GM03348 (cell line): ENCODE measurements around the gene C1orf115.
"Not testable (repeated sequence)": the region's sequence is repeated elsewhere in the genome, so short reads cannot be mapped to it uniquely, and the experiment has no call there.

Experiments used
- DNase-seq: peaks from one replicate; pipeline ENCODE4 v3.0.0; 2012; ENCODE audit warnings: low spot score

The C1orf115 gene

DNA sequence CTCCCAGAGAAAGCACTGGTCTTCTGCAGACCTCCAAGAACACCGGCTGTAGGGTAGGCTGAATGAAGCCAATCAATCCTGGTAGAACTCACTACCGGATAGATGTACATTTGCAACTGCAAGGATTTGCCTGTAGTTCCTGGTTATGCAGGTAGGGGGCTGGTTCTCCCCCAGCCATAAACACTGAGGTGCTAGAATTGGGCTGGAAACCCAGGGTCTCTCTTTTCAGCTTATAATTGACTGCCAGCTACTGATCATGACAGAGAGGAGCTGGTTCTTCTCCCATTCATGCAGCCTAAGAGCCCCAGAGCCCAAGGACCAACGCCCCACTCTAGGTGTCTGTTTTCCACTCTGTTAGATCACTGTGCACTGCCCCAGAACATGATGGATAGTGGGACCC is 36.5 kb downstream of the C1orf115 start:
- no peak for DNase-seq

DNA sequence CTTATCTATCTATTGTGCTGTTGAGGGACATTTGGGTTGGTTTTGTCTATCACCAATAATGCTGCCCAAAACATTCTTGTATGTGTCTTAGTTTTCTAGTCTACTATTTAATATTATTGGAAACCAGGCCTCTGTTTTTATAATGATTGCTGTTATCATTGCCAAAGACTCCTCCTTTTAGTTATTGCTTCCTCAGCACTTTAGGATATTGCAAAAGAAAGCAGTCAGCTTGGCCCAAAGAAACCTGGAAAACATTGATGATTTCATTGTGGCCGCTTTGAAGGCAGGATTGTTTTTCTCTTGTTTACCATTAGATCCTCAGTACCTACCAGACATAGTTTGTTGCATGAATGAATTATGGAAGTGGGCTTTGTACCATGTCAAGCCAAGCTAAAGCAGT is 37.4 kb downstream of the C1orf115 start:
- DNase-seq = no peak

DNA sequence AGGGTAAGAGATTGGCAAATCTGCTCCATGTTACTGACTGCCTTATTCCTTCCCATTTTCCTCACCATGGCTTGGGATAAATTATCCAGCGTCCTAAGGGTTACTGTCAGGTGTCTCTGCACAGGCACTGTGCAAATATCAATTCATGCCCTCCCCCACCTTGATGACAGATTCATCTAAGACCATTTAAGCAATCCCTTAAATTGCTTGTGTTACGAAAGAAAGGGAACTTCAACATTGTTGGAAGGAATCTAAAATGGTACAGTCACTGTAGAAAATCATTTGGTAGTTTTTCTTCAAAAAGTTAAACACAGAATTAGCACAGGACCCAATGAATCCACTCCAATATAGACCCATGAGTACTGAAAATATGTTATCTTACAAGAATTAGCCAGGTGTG is 40.3 kb downstream of the C1orf115 start:
- DNase-seq = no peak

DNA sequence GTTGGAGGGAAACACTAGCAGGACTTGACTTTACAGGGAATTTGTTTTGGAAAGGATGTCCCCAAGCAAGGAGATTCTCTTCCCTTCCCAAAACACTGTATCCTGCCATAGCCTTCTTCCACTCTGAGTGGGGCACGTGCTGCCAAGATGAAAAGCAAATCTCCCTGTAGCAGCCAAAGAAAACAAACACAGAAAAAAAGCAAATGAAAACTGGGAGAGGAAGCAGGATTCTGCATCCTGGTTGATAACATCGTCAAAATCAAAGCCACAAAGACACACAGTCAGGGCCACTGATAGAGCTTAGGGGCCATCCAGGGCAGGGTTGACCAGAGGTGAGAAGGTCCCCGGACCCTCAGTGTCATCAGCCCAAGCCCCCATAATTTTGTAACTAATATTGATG is 42.0 kb downstream of the C1orf115 start:
- DNase-seq = no peak

DNA sequence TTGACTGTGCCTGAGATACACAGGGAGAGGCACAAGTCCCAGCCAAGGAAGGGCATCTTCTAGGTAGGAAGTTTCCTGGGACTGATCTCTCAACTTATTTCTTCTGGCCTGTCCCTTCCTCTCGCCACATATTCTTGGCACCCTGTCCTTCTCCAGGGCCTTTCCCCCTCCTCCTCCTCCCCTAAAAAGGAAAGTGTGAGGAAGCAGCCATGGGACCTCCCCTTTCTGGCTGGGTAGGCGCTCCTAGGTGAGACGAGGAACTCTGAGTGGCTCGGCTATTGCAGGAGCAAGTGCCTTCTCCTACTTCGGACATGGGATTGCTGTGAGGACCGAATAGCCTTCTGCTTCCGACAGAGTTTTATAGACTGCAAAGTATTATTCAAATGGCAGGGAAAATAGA is 42.5 kb downstream of the C1orf115 start:
- no peak for DNase-seq

DNA sequence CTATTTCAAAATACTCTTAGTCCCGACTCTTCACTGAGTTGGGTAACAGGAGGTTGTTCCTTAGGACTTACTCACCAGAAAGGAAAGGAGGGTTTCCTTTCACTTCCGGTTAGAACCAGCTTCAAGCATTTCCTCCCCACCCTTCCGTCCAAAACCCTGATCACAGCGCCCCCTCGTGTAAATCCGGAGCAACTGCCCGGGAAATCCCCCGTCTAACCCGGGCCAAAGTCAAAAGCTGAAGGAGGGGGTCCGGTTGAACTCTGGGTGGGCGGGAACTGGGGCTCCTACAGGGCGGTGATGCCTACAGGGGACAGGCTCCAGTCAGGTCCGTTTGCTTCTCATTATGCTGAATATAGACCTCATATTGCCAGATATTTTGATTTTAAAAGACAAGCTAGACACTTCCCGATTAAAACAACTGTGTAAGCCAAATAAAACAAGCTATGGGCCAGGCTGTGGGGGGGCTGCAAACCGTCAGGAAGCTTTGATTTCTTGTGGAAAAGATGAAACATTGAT is 43.0 kb downstream of the C1orf115 start:
- DNase-seq = peak; percentile 88

DNA sequence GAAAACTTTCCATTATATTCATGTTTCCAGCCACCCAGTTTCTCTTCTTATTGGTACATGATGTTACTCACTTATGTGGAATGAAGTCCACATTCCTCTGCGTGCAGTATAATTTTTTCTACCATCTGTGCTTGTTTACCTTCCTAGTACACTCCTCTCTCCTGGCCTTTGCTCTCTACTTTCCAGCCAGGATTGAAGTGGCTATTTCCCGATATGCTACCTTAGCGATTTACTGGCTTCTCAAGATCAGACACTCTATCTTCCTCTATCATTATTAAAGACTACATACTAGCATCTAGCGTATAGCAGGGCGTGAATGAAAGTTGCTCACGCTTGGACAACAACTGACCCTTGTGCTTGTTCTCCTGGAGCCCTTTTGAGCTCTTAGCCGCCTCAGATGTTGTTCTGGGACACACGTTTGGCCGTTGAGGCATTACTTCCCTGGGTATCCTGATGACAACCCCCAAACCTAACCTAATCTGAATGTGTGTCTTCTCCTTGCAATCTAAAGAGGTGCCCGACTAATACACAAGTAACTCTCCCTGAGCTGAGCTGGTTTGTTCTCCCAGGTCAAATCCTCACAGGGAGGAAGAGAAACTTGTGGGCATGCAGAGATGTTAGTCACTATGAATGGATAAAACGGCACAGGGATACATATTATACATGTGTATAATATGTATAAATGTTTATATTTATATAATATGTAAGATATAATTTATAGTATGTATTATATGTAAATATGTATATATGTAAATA is 44.6 kb downstream of the C1orf115 start:
- peak; percentile 65 for DNase-seq

DNA sequence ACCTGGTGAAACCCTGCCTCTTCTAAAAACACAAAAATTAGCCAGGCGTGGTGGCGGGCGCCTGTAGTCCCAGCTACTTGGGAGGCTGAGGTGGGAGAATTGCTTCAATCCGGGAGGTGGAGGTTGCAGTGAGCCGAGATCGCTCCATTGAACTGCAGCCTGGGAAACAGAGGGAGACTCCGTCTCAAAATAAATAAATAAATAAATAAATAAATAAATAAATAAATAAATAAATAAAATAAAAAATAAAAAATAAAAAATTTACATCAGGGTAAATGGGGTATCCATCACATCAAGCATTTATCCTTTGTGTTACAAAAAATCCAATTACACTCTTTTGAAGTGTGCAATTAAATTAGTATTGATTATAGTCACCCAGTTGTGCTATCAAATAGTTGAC is 46.1 kb downstream of the C1orf115 start:
- DNase-seq = not testable (repeated sequence)

DNA sequence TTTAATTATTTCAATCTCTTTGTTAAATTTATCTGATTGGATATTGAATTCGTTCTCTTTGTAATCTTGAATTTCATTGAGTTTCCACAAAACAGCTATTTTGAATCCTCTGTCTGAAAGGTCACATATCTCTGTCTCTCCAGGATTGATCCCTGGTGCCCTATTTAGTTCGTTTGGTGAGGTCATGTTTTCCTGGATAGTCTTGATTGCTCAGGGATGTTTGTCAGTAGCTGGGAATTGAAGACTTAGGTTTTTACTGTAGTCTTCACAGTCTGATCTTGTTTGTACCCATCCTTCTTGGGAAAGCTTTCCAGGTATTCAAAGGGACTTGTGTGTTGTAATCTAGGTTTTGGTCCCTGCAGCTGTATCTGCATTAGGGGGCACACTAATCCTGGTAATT is 51.2 kb downstream of the C1orf115 start:
- no peak for DNase-seq

DNA sequence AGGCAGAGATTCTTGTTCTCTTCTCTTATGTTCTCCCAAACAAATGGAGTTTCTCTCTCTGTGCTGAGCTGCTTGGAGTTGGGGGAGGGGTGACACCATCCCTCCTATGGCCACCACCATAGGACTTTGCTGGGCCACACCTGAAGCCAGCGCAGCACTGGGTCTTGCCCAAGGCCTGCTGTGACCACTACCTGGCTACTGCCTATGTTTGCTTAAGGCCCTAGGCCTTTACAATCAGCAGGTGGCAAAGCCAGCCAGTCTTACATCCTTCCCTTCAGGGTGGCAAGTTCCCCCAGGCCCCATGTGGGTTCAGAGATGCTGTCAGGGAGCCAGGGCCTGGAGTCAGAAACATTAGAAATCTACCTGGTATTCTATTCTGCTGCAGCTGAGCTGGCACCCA is 51.7 kb downstream of the C1orf115 start:
- no peak for DNase-seq

DNA sequence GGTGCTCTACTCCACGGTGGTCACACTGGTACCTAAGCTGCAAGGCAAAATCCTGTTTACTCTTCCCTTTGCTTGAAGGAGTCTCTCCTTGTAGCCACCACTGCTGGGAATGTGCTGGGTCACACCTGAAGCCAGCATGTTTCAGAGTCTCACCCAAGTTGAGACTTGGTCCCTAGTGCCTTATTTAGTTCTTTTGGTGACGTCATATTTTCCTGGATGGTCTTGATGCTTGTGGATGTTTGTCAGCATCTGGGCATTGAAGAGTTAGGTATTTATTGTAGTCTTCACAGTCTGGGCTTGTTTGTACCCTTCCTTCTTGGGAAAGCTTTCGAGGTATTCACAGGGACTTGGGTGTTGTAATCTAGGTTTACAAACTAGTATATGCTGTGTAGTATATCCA is 52.4 kb downstream of the C1orf115 start:
- DNase-seq = no peak

DNA sequence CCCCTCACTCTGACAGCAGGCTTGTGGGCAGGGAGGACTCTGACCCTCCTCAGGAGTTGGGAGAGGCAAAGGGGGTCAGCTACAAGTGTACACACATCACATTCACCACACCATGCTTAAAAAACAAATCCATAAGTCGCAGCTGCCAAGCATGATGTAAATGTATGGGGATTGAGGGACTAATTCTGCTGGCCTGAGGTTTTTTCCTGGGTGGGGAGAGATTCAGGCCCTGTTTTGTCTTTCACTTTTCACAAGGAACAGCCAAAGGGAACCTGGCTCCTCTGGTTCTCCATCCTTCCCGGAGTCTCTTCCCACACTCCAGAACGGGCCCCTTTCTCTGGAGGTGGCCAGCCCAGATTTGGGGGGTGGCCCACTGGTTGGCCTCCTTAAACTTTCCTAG is 56.7 kb downstream of the C1orf115 start:
- DNase-seq = no peak

DNA sequence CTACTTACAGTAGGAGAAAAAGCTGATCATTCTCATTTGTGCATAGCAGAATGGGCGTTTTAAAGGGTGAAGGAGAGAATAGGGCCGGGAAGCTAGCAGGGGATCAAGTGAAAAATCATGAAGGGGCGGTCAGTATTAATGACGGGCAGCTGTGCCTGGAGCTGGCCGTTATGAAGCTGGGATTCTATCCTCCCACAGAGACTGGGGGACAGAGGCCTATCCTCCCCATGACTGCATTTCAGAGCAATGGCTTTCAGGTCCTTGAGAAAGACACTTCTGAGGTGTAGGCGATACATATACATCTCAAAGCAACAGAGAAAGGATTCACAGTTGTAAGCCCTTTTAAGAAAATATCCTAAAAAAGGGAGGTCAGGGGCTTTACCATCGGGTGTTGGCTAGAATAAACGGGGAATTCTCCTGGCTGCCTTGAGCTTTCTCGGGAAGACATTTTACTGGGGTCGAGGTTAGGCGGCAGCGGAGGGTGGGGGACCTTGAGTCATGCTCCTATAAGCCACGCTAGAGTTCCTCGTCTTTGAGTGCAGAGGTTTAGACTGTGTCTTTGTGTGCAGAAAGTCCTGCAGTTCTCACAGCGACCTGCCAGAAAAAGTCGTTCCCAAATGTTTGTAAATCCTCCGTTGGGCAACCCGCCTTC is 57.4 kb downstream of the C1orf115 start:
- DNase-seq = no peak

DNA sequence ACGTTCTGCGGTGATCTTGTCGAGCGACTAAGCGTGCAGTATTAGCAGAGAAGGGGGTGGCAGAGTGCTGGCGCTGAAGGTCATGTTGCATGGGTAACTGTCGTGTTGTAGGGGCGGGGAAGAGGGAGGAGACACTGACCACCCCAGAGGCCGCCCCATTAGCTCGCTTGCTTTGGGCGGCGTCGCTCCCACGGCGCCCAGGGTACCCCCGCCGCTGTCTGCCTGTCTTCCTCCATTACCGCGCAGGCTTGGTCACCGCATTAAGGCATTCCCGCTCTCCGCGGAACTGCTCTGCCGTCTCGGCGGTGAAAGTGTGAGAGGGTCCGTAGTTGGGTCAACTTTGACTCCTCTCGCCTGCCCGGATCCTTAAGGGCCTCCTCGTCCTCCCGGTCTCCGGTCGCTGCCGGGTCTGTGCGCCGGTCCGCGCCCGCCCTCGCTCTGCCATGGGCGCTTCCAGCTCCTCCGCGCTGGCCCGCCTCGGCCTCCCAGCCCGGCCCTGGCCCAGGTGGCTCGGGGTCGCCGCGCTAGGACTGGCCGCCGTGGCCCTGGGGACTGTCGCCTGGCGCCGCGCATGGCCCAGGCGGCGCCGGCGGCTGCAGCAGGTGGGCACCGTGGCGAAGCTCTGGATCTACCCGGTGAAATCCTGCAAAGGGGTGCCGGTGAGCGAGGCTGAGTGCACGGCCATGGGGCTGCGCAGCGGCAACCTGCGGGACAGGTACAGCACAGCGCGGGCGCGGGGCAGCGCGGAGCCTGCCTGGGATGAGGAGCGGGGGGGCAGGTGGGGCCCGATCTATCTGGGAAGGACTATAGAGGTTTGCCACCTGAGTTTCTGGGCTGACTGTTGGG is 58.1 kb downstream of the C1orf115 start, which contains the start of gene MTARC2:
Gene MTARC2 (plus strand): TSS at position 234 of the 846 bp plus-strand sequence. CDS start 210 bp downstream, at position 444.
- peak; percentile 91 for DNase-seq
